Neural cell (in vitro differentiated cells): ENCODE measurements around the gene ATP6V0E2.

Experiments
- CTCF ChIP-seq: fragments of 450-650 bp; IDR thresholded peaks from 2 replicates; pipeline ENCODE4 v1.5.1; 2014; ENCODE audit warnings: antibody characterized with exemption, mild to moderate bottlenecking, moderate library complexity; ENCODE audit not compliant: poor library complexity, severe bottlenecking
- EP300 ChIP-seq: fragments of 450-650 bp; conservative IDR thresholded peaks from 2 replicates; pipeline ENCODE4 v1.6.1; 2014; ENCODE audit warnings: antibody characterized with exemption, mild to moderate bottlenecking, moderate library complexity; ENCODE audit not compliant: poor library complexity, severe bottlenecking
- EZH2 ChIP-seq: fragments of 200-600, 300-800 bp; shearing (Covaris generic), sonication (generic); IDR thresholded peaks from 2 replicates; pipeline ENCODE4 v1.6.1; 2014; ENCODE audit warnings: antibody characterized with exemption, low read length, borderline replicate concordance, mild to moderate bottlenecking; ENCODE audit not compliant: insufficient read depth, poor library complexity, severe bottlenecking
- POLR2AphosphoS5 ChIP-seq: IDR thresholded peaks from 2 replicates; pipeline ENCODE4 v1.6.1; 2012
- RAD21 ChIP-seq: fragments of 450-650 bp; conservative IDR thresholded peaks from 2 replicates; pipeline ENCODE4 v1.6.1; 2014; ENCODE audit warnings: antibody characterized with exemption, mild to moderate bottlenecking, moderate library complexity
- SMC3 ChIP-seq: fragments of 450-650 bp; conservative IDR thresholded peaks from 2 replicates; pipeline ENCODE4 v1.6.1; 2014; ENCODE audit warnings: antibody characterized with exemption, mild to moderate bottlenecking, moderate library complexity; ENCODE audit not compliant: poor library complexity
- TF ChIP-seq, protein P1 (sequence below): IDR thresholded peaks from 2 replicates; pipeline ENCODE4 v1.6.1; 2012; ENCODE audit warnings: borderline replicate concordance

DNA sequence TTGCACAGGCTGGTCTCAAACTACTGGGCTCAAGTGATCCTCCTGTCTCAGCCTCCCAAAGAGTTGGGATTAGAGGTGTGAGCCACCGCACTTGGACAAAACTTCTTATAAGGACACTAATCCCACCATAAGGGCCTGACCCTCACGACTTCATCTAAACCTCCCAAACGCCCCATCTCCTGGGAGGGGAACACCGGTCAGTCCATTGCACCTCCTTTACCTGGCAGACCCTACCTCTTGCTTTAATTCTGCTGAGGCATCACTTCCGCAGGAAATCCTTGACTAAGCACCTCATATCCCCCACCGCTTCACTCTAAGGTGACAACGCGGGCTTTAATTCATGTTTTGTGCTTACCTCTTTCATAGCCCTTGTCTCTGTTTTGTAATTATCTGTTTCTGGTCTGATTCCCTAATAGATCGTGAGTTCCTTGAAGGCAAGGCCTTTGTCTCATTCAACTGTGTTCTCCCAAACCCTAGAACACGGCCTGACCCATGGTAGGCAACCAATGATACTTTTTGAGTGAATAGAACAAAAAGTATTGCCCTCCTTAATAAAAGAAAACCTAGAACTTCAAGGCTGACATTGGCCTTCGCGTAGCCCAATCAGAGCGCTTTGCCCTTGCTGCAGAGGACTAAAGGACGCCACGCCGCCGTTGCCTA, 36.1 kb upstream of the ATP6V0E2 start:
- no peak for TF ChIP-seq CTCF
- TF ChIP-seq, protein P1, sequence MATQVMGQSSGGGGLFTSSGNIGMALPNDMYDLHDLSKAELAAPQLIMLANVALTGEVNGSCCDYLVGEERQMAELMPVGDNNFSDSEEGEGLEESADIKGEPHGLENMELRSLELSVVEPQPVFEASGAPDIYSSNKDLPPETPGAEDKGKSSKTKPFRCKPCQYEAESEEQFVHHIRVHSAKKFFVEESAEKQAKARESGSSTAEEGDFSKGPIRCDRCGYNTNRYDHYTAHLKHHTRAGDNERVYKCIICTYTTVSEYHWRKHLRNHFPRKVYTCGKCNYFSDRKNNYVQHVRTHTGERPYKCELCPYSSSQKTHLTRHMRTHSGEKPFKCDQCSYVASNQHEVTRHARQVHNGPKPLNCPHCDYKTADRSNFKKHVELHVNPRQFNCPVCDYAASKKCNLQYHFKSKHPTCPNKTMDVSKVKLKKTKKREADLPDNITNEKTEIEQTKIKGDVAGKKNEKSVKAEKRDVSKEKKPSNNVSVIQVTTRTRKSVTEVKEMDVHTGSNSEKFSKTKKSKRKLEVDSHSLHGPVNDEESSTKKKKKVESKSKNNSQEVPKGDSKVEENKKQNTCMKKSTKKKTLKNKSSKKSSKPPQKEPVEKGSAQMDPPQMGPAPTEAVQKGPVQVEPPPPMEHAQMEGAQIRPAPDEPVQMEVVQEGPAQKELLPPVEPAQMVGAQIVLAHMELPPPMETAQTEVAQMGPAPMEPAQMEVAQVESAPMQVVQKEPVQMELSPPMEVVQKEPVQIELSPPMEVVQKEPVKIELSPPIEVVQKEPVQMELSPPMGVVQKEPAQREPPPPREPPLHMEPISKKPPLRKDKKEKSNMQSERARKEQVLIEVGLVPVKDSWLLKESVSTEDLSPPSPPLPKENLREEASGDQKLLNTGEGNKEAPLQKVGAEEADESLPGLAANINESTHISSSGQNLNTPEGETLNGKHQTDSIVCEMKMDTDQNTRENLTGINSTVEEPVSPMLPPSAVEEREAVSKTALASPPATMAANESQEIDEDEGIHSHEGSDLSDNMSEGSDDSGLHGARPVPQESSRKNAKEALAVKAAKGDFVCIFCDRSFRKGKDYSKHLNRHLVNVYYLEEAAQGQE = no peak
- TF ChIP-seq EP300 = no peak
- no peak for TF ChIP-seq RAD21
- no peak for TF ChIP-seq POLR2AphosphoS5
- no peak for TF ChIP-seq EZH2
- TF ChIP-seq SMC3 = no peak
